OCI-LY7 (cell line): ENCODE results near the gene SH2D3C. TPM values are rescaled to one million over a fixed set of nuclear protein-coding genes. Genes with fewer than 3 reads are reported as not detected.

Source experiments
- BruUV-seq: library from RNA; stranded (reverse); fragments of 400-500 nt; replicated peaks from 2 replicates; lab custom pipeline; 2021; lab: Mats Ljungman, UMichigan
- CTCF ChIA-PET: fragments of 300-600 bp; sonication (Branson Sonifier 250); formaldehyde crosslinking; loops from one replicate; lab custom pipeline; 2022; ENCODE audit warnings: antibody characterized with exemption; ENCODE audit not compliant: unreplicated experiment; lab: Charles Lee
- POLR2A ChIA-PET: fragments of 300-600 bp; sonication (Branson Sonifier 250); formaldehyde crosslinking; loops from one replicate; lab custom pipeline; 2022; ENCODE audit warnings: antibody characterized with exemption; lab: Charles Lee
- DNase-seq: peaks from one replicate; pipeline ENCODE4 v3.0.0-alpha.2; 2015; ENCODE audit warnings: low spot score
- H2AFZ ChIP-seq: fragments of 200-600 bp; sonication (generic), shearing (Covaris generic); 2 replicates; pipeline ENCODE4 v1.6.1; 2014; ENCODE audit warnings: mild to moderate bottlenecking, antibody characterized with exemption, low read length, moderate library complexity
- H3K27ac ChIP-seq: fragments of 200-600 bp; sonication (generic); 2 replicates; pipeline ENCODE4 v1.5.1; 2014; ENCODE audit warnings: mixed run types, low read depth, mild to moderate bottlenecking, moderate library complexity, low read length, inconsistent platforms; ENCODE audit not compliant: poor library complexity, severe bottlenecking
- H3K36me3 ChIP-seq: fragments of 200-600 bp; sonication (generic); 2 replicates; pipeline ENCODE4 v1.6.1; 2014; ENCODE audit warnings: mild to moderate bottlenecking, antibody characterized with exemption, low read length, moderate library complexity, mixed read lengths; ENCODE audit not compliant: insufficient read depth
- H3K4me1 ChIP-seq: fragments of 200-600 bp; sonication (generic); 2 replicates; pipeline ENCODE4 v1.5.1; 2014; ENCODE audit warnings: mild to moderate bottlenecking, low read length; ENCODE audit not compliant: insufficient read depth, poor library complexity, severe bottlenecking
- H3K4me2 ChIP-seq: fragments of 200-600 bp; sonication (generic); 2 replicates; pipeline ENCODE4 v1.6.1; 2014; ENCODE audit warnings: mild to moderate bottlenecking, low read length
- H3K4me3 ChIP-seq: fragments of 200-600 bp; sonication (generic); 2 replicates; pipeline ENCODE4 v1.5.1; 2014; ENCODE audit warnings: mild to moderate bottlenecking, low read depth, low read length; ENCODE audit not compliant: poor library complexity, severe bottlenecking
- H3K79me2 ChIP-seq: fragments of 200-600 bp; sonication (generic); 2 replicates; pipeline ENCODE4 v1.6.1; 2016; ENCODE audit warnings: low read depth, mild to moderate bottlenecking, low read length, moderate library complexity, mixed read lengths; ENCODE audit not compliant: insufficient read depth
- H3K9me2 ChIP-seq: fragments of 200-600 bp; sonication (generic); 2 replicates; pipeline ENCODE4 v1.6.1; 2016; ENCODE audit warnings: mild to moderate bottlenecking, low read length, mixed read lengths; ENCODE audit not compliant: insufficient read depth
- H3K9me3 ChIP-seq: fragments of 200-600 bp; sonication (generic); 2 replicates; pipeline ENCODE4 v1.6.1; 2014; ENCODE audit warnings: mild to moderate bottlenecking, mixed run types, low read length, mixed read lengths
- H4K20me1 ChIP-seq: fragments of 200-600 bp; sonication (generic); 2 replicates; pipeline ENCODE4 v1.6.1; 2014; ENCODE audit warnings: mild to moderate bottlenecking, antibody characterized with exemption, low read length, moderate library complexity, mixed read lengths; ENCODE audit not compliant: insufficient read depth
- CTCF ChIP-seq: fragments of 200-600 bp; sonication (generic); conservative IDR thresholded peaks from 2 replicates; pipeline ENCODE4 v1.5.1; 2014; ENCODE audit warnings: mild to moderate bottlenecking, antibody characterized with exemption, low read length, moderate library complexity, mixed read lengths
- EZH2phosphoT487 ChIP-seq: fragments of 200-600 bp; sonication (generic); IDR thresholded peaks from 2 replicates; pipeline ENCODE4 v1.6.1; 2018; ENCODE audit warnings: low read depth, borderline replicate concordance, mild to moderate bottlenecking, mixed run types, antibody characterized with exemption, low read length, moderate library complexity, mixed read lengths
- intact Hi-C: fragments of 100-400 bp; cut with micrococcal nuclease; formaldehyde crosslinking; loops from one replicate; pipeline ENCODE4 v1.10.0; 2022; ENCODE audit not compliant: unreplicated experiment
- total RNA-seq, 2 experiments: library from RNA; depleted of rRNA in 1 of 2; stranded (reverse); fragments of >200 nt in 1 of 2; shearing (Covaris generic) in 1 of 2; gene quantifications; 2 replicates each; pipeline ENCODE4 v1.2.3, GENCODE V29; 2014 to 2022

SH2D3C gene
- total RNA-seq, 2 experiments from 2014 or later: 40.0 to 45.7 TPM

- intact Hi-C loops: no loop called here
- Histone ChIP-seq H3K36me3 (no peaks in the 10 kb centered on the region), H3K9me3 (no peaks in the 10 kb centered on the region), H2AFZ (no peak overlapping the region), H4K20me1 (no peaks in the 10 kb centered on the region), H3K4me1 (peaks cover 11% of the 10 kb centered on the region), H3K4me3 (no peak overlapping the region), H3K9me2 (no peaks in the 10 kb centered on the region), H3K79me2 (no peaks in the 10 kb centered on the region), H3K27ac (no peak overlapping the region), H3K4me2 (no peak overlapping the region)
- BruUV-seq: no TSS peak
- CTCF ChIA-PET: no interaction called here
- no peak for DNase-seq
- TF ChIP-seq EZH2phosphoT487 (no peak), CTCF (no peak)
- POLR2A ChIA-PET: interaction anchor here (1.1 kb wide), 1 partner anchor 15 kb away, joined by 3 read pairs; no protein-coding TSS in a partner anchor
Observed at GRCh38 chr9:127729522-127730256, 48.8 kb downstream of the SH2D3C start.

GRCh38 chr9:127728808-127729207 lies 49.7 kb downstream of the SH2D3C start:
- ChIA-PET CTCF (no interaction called here), POLR2A (interaction anchor here (0.7 to 1.1 kb wide), 2 partner anchors 14 to 37 kb away, joined by 3 read pairs; no protein-coding TSS in a partner anchor)
- BruUV-seq: no TSS peak
- Histone ChIP-seq H3K4me1 (peaks cover 4% of the 10 kb centered on the region), H3K27ac (no peak overlapping the region), H4K20me1 (no peaks in the 10 kb centered on the region), H3K9me2 (no peaks in the 10 kb centered on the region), H3K36me3 (no peaks in the 10 kb centered on the region), H3K4me3 (no peak overlapping the region), H2AFZ (no peak overlapping the region), H3K4me2 (no peak overlapping the region), H3K9me3 (no peaks in the 10 kb centered on the region), H3K79me2 (no peaks in the 10 kb centered on the region)
- TF ChIP-seq EZH2phosphoT487: no peak
- no peak for TF ChIP-seq CTCF
- intact Hi-C loops: no loop called here
- no peak for DNase-seq

- ChIA-PET CTCF (no interaction called here), POLR2A (interaction anchor here (0.5 kb wide), 1 partner anchor 133 kb away, joined by 5 read pairs; no protein-coding TSS in a partner anchor)
- no peak for DNase-seq
- Histone ChIP-seq H3K4me1 (no peaks in the 10 kb centered on the region), H3K9me3 (no peaks in the 10 kb centered on the region), H4K20me1 (no peaks in the 10 kb centered on the region), H3K36me3 (no peaks in the 10 kb centered on the region), H3K27ac (no peak overlapping the region), H3K79me2 (no peaks in the 10 kb centered on the region), H3K9me2 (no peaks in the 10 kb centered on the region), H3K4me2 (no peak overlapping the region), H3K4me3 (no peak overlapping the region), H2AFZ (no peak overlapping the region)
- no TSS peak for BruUV-seq
- intact Hi-C loops: no loop called here
- no peak for TF ChIP-seq CTCF
- no peak for TF ChIP-seq EZH2phosphoT487
Observed at GRCh38 chr9:127726871-127727270, 51.6 kb downstream of the SH2D3C start.
